PC-3 (cell line): ENCODE measurements around the gene MTIF3.
A peak's percentile ranks its signal among the peaks of the same experiment; 100 is the strongest.

Experiments
- EZH2 ChIP-seq: fragments of 300-600 bp; sonication (generic); IDR thresholded peaks from one replicate; pipeline ENCODE4 v1.6.1; 2017; ENCODE audit warnings: antibody characterized with exemption, mild to moderate bottlenecking, low read length; ENCODE audit not compliant: unreplicated experiment
- EZH2phosphoT487 ChIP-seq: fragments of 300-600 bp; sonication (generic); IDR thresholded peaks from 2 replicates; pipeline ENCODE4 v1.6.1; 2018; ENCODE audit warnings: mild to moderate bottlenecking, antibody characterized with exemption, low read length, borderline replicate concordance
- TF ChIP-seq, protein P1 (sequence below): fragments of 300-600 bp; sonication (generic); conservative IDR thresholded peaks from 2 replicates; pipeline ENCODE4 v1.5.1; 2017; ENCODE audit warnings: antibody characterized with exemption, low read depth, mild to moderate bottlenecking, low read length

DNA sequence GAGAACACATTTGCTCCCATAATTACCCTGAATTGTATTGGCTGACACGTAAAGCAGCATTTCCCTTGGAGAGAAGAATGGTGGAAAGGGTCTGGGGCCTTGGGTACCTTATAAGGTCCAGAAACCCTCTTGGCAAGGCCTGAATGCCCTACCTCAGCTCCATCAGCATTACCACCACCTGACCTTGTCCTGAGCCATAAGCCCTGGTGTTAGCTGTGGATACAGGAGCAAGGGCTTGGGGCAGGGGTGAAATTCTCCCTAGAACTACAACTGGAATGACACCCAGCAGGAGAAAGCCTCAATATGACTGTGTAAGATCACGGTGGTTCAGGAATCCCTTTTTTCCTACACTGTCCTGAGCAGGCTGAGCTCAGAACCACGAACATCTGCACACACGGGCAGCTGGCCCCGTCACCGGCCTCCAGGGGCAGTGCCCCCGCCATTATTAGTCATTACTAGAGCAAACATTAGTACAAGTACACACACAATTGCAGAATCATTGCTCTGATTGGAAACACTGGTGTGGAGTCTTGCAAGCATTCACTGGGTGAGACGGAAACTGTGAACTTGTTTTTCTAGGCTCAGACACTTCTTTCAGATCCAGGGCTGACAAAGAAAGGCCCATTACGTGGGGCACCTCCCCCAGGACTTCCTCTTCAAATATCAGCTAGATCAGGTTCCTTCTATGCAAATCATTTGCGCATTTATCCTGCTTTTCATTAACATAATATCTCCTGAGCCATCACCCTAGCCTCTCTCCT is 26.8 kb upstream of the MTIF3 start:
- TF ChIP-seq, protein P1, sequence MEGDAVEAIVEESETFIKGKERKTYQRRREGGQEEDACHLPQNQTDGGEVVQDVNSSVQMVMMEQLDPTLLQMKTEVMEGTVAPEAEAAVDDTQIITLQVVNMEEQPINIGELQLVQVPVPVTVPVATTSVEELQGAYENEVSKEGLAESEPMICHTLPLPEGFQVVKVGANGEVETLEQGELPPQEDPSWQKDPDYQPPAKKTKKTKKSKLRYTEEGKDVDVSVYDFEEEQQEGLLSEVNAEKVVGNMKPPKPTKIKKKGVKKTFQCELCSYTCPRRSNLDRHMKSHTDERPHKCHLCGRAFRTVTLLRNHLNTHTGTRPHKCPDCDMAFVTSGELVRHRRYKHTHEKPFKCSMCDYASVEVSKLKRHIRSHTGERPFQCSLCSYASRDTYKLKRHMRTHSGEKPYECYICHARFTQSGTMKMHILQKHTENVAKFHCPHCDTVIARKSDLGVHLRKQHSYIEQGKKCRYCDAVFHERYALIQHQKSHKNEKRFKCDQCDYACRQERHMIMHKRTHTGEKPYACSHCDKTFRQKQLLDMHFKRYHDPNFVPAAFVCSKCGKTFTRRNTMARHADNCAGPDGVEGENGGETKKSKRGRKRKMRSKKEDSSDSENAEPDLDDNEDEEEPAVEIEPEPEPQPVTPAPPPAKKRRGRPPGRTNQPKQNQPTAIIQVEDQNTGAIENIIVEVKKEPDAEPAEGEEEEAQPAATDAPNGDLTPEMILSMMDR = peak; percentile 16; the same call in 1 of the 2 replicates
- no peak for TF ChIP-seq EZH2
- no peak for TF ChIP-seq EZH2phosphoT487
